ENCODE measurements around the gene SH3GL3.

DNA sequence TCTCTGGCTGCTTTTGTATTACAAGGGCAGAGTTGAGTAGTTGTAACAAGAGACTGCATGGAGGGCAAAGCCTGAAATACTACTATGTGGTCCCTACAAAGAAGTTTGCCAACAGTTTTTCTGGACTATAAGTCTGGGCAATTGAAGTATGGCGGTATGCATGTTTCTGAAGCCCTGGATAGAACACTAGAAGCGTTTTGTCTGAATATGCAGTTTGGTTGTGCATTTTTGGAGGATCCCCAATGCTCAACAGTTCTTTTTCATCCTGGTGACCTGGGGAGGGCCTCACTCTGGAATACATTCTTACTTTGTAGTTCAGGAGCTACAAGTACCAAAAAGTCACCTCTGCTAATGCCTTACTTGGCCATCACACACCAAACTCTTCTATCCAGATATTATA is 29.6 kb downstream of the SH3GL3 start:
- TF ChIP-seq, protein P1, sequence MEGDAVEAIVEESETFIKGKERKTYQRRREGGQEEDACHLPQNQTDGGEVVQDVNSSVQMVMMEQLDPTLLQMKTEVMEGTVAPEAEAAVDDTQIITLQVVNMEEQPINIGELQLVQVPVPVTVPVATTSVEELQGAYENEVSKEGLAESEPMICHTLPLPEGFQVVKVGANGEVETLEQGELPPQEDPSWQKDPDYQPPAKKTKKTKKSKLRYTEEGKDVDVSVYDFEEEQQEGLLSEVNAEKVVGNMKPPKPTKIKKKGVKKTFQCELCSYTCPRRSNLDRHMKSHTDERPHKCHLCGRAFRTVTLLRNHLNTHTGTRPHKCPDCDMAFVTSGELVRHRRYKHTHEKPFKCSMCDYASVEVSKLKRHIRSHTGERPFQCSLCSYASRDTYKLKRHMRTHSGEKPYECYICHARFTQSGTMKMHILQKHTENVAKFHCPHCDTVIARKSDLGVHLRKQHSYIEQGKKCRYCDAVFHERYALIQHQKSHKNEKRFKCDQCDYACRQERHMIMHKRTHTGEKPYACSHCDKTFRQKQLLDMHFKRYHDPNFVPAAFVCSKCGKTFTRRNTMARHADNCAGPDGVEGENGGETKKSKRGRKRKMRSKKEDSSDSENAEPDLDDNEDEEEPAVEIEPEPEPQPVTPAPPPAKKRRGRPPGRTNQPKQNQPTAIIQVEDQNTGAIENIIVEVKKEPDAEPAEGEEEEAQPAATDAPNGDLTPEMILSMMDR (conservative IDR thresholded peaks at IDR 0.05; ENCODE audit: low read depth, low read length) = no peak
- no peak for TF ChIP-seq CEBPB (IDR thresholded peaks at IDR 0.05; ENCODE audit: low read depth, low read length)
- no peak for TF ChIP-seq RAD21 (IDR thresholded peaks at IDR 0.05; ENCODE audit: low read length)
- no peak for TF ChIP-seq FOS (IDR thresholded peaks at IDR 0.05; ENCODE audit: low read depth, low read length)
- TF ChIP-seq, protein P2, sequence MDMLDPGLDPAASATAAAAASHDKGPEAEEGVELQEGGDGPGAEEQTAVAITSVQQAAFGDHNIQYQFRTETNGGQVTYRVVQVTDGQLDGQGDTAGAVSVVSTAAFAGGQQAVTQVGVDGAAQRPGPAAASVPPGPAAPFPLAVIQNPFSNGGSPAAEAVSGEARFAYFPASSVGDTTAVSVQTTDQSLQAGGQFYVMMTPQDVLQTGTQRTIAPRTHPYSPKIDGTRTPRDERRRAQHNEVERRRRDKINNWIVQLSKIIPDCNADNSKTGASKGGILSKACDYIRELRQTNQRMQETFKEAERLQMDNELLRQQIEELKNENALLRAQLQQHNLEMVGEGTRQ (IDR thresholded peaks at IDR 0.05; ENCODE audit: low read depth, low read length) = no peak
- no peak for TF ChIP-seq RFX5 (IDR thresholded peaks at IDR 0.05; ENCODE audit: low read depth, low read length)
- no peak for TF ChIP-seq POLR2A (IDR thresholded peaks at IDR 0.05; ENCODE audit: low read depth, low read length)
